ENCODE data around the gene SHC3. TPM values are rescaled to one million over a fixed set of nuclear protein-coding genes. Genes with fewer than 3 reads are reported as not detected.

Gene SHC3
- total and polyA plus RNA-seq, 2 donors (not counting 3 experiments of a cell fraction or from before 2014, with no cell fraction given), result 1.0 to 2.0 TPM

DNA sequence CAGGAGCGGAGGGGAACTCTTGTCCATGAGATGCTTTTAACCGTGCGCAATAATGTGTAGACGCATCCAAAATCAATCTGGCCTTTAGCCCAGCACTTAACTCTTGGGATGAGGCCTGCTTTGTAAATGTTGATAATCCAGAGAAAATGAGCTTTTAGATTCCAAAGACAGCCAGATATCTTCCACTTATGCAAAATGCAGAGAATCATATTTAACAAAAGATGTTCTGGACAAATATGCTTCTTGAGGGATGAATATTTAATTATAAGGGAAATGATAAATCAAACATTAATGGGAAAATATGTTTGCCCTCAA, 181.7 kb downstream of the SHC3 start:
- FAIRE-seq (no peak), DNase-seq (ENCODE audit: low read depth, low spot score) (no peak)
- TF ChIP-seq EZH2 (IDR thresholded peaks at IDR 0.05; ENCODE audit: borderline replicate concordance, low read depth, low read length, severe bottlenecking) (no peak), CTCF (IDR thresholded peaks at IDR 0.05; ENCODE audit: extremely low read depth in 1 of 2, insufficient read depth in 1 of 2, low read depth in 1 of 2, low read length in 2 of 2) (no peak), JUN (IDR thresholded peaks at IDR 0.05; ENCODE audit: borderline replicate concordance, insufficient read depth, insufficient read length, low read depth) (no peak), MYC (IDR thresholded peaks at IDR 0.05; ENCODE audit: low read depth, low read length) (no peak), POLR2A (IDR thresholded peaks at IDR 0.05; ENCODE audit: low read depth, low read length) (no peak), FOS (IDR thresholded peaks at IDR 0.05; ENCODE audit: borderline replicate concordance, insufficient read depth, low read length) (no peak), POLR2AphosphoS5 (IDR thresholded peaks at IDR 0.05; ENCODE audit: insufficient read depth, low read depth, low read length) (no peak), GATA2 (IDR thresholded peaks at IDR 0.05; ENCODE audit: insufficient read depth, insufficient read length, low read depth, low read length) (no peak)
- TF ChIP-seq, protein P1, sequence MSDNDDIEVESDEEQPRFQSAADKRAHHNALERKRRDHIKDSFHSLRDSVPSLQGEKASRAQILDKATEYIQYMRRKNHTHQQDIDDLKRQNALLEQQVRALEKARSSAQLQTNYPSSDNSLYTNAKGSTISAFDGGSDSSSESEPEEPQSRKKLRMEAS (IDR thresholded peaks at IDR 0.05; ENCODE audit: insufficient read depth, insufficient read length), result no peak
- H3K9ac ChIP-seq (replicated peaks; ENCODE audit: extremely low read depth, insufficient read depth, low read length), result no peak overlapping the region
- no peaks in the 10 kb centered on the region for H3K27me3 ChIP-seq (ENCODE audit: control insufficient read depth in 2 of 2, insufficient read depth in 2 of 2, low read length in 2 of 2)
- H3K4me3 ChIP-seq (replicated peaks in 1 of 3; ENCODE audit: insufficient read depth in 1 of 3, low read depth in 1 of 3, low read length in 3 of 3), result no peak overlapping the region
- CTCF ChIA-PET, result interaction anchor here (1.4 to 1.6 kb wide), 3 partner anchors 215 to 335 kb away, joined by 3 to 6 read pairs (median 4); no protein-coding TSS in a partner anchor
- no peak overlapping the region for H3K4me2 ChIP-seq (ENCODE audit: insufficient read depth, low read length)
- H2AFZ ChIP-seq (ENCODE audit: low read depth, low read length), result no peak overlapping the region
- dilution Hi-C loops (cut with MboI; ENCODE audit: extremely low pct_ligation_motif_present, low sequenced_read_pairs), result no loop called here
- no peaks in the 10 kb centered on the region for H4K20me1 ChIP-seq (replicated peaks; ENCODE audit: control insufficient read depth, extremely low read depth, insufficient read depth, low read length)
- H3K9me1 ChIP-seq (replicated peaks; ENCODE audit: control insufficient read depth, extremely low read depth, insufficient read depth, low read length), result no peaks in the 10 kb centered on the region
- POLR2A ChIA-PET, result no interaction called here
- H3K4me1 ChIP-seq (ENCODE audit: control insufficient read depth, extremely low read depth, insufficient read depth, low read length), result peaks cover 34% of the 10 kb centered on the region
- intact Hi-C loops (cut with micrococcal nuclease), result no loop called here
- BruUV-seq (replicated peaks), result no TSS peak
- no peaks in the 10 kb centered on the region for H3K9me3 ChIP-seq (replicated peaks; ENCODE audit: control insufficient read depth, insufficient read depth, low read length)
- H3K79me2 ChIP-seq (ENCODE audit: control insufficient read depth, insufficient read depth, low read length), result peaks cover 67% of the 10 kb centered on the region
- no peak overlapping the region for H3K27ac ChIP-seq (ENCODE audit: insufficient read depth, low read depth, low read length)
- H3K36me3 ChIP-seq (ENCODE audit: control insufficient read depth in 2 of 2, extremely low read depth in 1 of 2, insufficient read depth in 2 of 2, low read length in 2 of 2), result peaks cover 0 to 2% of the 10 kb centered on the region in 2 experiments
